OCI-LY1 (cell line): ENCODE data around the gene OPA1.

ENCODE experiments used
- EZH2 ChIP-seq: fragments of 200-600 bp; sonication (generic), shearing (Covaris generic); IDR thresholded peaks from 2 replicates; pipeline ENCODE4 v1.8.0; 2017; ENCODE audit warnings: borderline replicate concordance, mixed run types, mild to moderate bottlenecking, antibody characterized with exemption, low read length, moderate library complexity, mixed read lengths
- TF ChIP-seq, protein P1 (sequence below): fragments of 200-600 bp; sonication (generic), shearing (Covaris generic); IDR thresholded peaks from 2 replicates; pipeline ENCODE4 v1.5.1; 2017; ENCODE audit warnings: mild to moderate bottlenecking, antibody characterized with exemption, low read length, moderate library complexity, mixed read lengths

DNA sequence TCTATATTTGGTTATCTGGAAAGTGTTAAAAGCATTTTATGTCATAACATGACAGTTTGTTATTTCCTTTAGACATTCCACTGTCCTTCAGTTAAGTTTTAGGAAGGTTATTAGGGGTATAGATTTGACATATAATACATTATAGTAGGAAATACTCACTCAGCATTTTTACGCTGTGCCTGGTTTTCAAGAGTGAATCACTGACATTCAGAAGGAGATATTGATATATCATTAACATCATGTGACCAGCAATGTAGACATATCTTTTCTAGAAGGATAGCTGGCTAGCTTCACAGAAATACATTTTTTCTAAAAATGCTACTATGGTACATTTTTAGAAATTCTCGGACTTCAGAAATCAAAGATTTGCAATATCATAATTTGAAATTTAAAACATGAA is 57.6 kb downstream of the OPA1 start:
- TF ChIP-seq, protein P1, sequence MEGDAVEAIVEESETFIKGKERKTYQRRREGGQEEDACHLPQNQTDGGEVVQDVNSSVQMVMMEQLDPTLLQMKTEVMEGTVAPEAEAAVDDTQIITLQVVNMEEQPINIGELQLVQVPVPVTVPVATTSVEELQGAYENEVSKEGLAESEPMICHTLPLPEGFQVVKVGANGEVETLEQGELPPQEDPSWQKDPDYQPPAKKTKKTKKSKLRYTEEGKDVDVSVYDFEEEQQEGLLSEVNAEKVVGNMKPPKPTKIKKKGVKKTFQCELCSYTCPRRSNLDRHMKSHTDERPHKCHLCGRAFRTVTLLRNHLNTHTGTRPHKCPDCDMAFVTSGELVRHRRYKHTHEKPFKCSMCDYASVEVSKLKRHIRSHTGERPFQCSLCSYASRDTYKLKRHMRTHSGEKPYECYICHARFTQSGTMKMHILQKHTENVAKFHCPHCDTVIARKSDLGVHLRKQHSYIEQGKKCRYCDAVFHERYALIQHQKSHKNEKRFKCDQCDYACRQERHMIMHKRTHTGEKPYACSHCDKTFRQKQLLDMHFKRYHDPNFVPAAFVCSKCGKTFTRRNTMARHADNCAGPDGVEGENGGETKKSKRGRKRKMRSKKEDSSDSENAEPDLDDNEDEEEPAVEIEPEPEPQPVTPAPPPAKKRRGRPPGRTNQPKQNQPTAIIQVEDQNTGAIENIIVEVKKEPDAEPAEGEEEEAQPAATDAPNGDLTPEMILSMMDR = no peak
- TF ChIP-seq EZH2 = no peak
